ENCODE results near the gene MRPL58. TPM values are rescaled to one million over a fixed set of nuclear protein-coding genes. Genes with fewer than 3 reads are reported as not detected.
A peak's percentile ranks its signal among the peaks of the same experiment; 100 is the strongest.

MRPL58 gene
- polyA plus RNA-seq (2011; rRNA removed): 48.5 and 53.7 TPM in 2 replicates
- polyA minus RNA-seq (2011; rRNA and poly(A)+ RNA removed): 14.7 and 16.9 TPM in 2 replicates

- peak; percentile 72 for DNase-seq (ENCODE audit: low read depth, low spot score)
- no peaks in the 10 kb centered on the region for H3K9me3 ChIP-seq (ENCODE audit: control insufficient read depth, insufficient read depth, low read length)
These were observed at the start of gene MRPL58 for GRCh38 chr17:75012346-75013091. MRPL58 (plus strand) TSS chr17:75012670; CDS start chr17:75012687, 17 bp downstream.

GRCh38 chr17:74963656-74964055, 48.8 kb upstream of the MRPL58 start:
- Histone ChIP-seq H3K27ac (ENCODE audit: low read depth, low read length) (no peak overlapping the region), H3K27me3 (ENCODE audit: control insufficient read depth, insufficient read depth, low read length) (peaks cover 7% of the 10 kb centered on the region), H3K4me3 (ENCODE audit: low read depth, low read length) (no peak overlapping the region), H3K9me3 (ENCODE audit: control insufficient read depth, insufficient read depth, low read length) (no peaks in the 10 kb centered on the region; the same call in 1 of the 2 replicates)
- peak; percentile 32 for TF ChIP-seq CTCF (IDR thresholded peaks at IDR 0.05; ENCODE audit: low read depth, low read length)
- no peak for DNase-seq (ENCODE audit: low read depth, low spot score)
- POLR2A ChIA-PET: no interaction called here
- CTCF ChIA-PET: interaction anchor here (1.8 to 3.9 kb wide), 2 partner anchors 40 to 48 kb away, joined by 4 to 62 read pairs; partner anchors contain the start of genes MRPL58 and OTOP2

More at GRCh38 chr17:75012346-75013091, at the start of gene MRPL58:
- H3K4me3 ChIP-seq (ENCODE audit: low read depth, low read length): peak within 1 kb of the TSS; percentile 90
- peak within 1 kb of the TSS; percentile 97 for H3K27ac ChIP-seq (ENCODE audit: low read depth, low read length)
- ChIA-PET CTCF (interaction anchor here (0.6 to 3.3 kb wide), 20 partner anchors 11 to 221 kb away, joined by 3 to 62 read pairs (median 5); partner anchors contain the start of genes CDR2L and OTOP2), POLR2A (interaction anchor here (0.6 to 3.0 kb wide), 16 partner anchors 12 to 139 kb away, joined by 3 to 30 read pairs (median 4); partner anchors contain the start of genes CDR2L, HID1 and NT5C)
- no peaks in the 10 kb centered on the region for H3K27me3 ChIP-seq (ENCODE audit: control insufficient read depth, insufficient read depth, low read length)
- TF ChIP-seq CTCF (IDR thresholded peaks at IDR 0.05; ENCODE audit: low read depth, low read length): peak; percentile 62

GRCh38 chr17:74964246-74964761, 48.2 kb upstream of the MRPL58 start:
- Histone ChIP-seq H3K27me3 (ENCODE audit: control insufficient read depth, insufficient read depth, low read length) (peaks cover 7% of the 10 kb centered on the region), H3K27ac (ENCODE audit: low read depth, low read length) (no peak overlapping the region), H3K9me3 (ENCODE audit: control insufficient read depth, insufficient read depth, low read length) (no peaks in the 10 kb centered on the region; the same call in 1 of the 2 replicates), H3K4me3 (ENCODE audit: low read depth, low read length) (no peak overlapping the region)
- ChIA-PET POLR2A (no interaction called here), CTCF (interaction anchor here (1.8 kb wide), 1 partner anchor 40 kb away, joined by 4 read pairs; the partner anchor contains the start of gene OTOP2)
- TF ChIP-seq CTCF (IDR thresholded peaks at IDR 0.05; ENCODE audit: low read depth, low read length): no peak
- DNase-seq (ENCODE audit: low read depth, low spot score): no peak

GRCh38 chr17:74964988-74965622, 47.4 kb upstream of the MRPL58 start:
- TF ChIP-seq CTCF (IDR thresholded peaks at IDR 0.05; ENCODE audit: low read depth, low read length): no peak
- H3K27ac ChIP-seq (ENCODE audit: low read depth, low read length): no peak overlapping the region
- H3K4me3 ChIP-seq (ENCODE audit: low read depth, low read length): no peak overlapping the region
- POLR2A ChIA-PET: no interaction called here
- no peak for DNase-seq (ENCODE audit: low read depth, low spot score)
- no peaks in the 10 kb centered on the region; the same call in 1 of the 2 replicates for H3K9me3 ChIP-seq (ENCODE audit: control insufficient read depth, insufficient read depth, low read length)
- CTCF ChIA-PET: no interaction called here
- H3K27me3 ChIP-seq (ENCODE audit: control insufficient read depth, insufficient read depth, low read length): peaks cover 7% of the 10 kb centered on the region

All from AG04450 (cell line).